Measurements from ENCODE around the gene NACC2. TPM values are rescaled to one million over a fixed set of nuclear protein-coding genes. Genes with fewer than 3 reads are reported as not detected.

NACC2 gene
- total RNA-seq, 1 donor from 2014 or later = 62.0 TPM

DNA sequence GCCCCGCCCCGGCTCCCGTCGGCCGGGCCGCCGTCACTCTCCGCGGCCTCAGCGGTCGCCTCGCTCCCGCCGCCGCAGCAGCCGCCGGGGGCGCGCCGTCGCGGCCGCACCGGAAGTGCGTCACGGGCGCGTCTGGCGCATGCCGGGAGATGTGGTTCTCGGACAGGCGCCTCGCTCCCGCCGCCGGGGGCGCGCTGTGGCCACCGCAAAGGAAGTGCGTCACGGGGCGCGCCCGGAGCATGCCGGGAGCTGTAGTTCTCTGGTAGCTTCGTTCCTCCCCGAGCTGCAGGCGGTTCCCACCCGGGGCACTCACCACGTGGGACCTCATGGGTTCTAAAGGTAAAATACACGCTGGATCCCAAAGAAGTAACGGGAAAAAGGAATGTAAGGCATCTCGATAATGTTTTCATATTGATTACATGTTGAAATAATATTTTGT, 133.8 kb downstream of the NACC2 start, which contains the start of gene UBAC1:
Gene UBAC1, minus strand, starts transcription at position 97 of the 439 bp plus-strand sequence. CDS start 211 bp downstream, outside the sequence.
- DNase-seq (ENCODE audit: low read depth) = peak; percentile 78

GRCh38 chr9:135960411-135961276, 134.4 kb downstream of the NACC2 start:
- no peak for DNase-seq (ENCODE audit: low read depth)

DNA sequence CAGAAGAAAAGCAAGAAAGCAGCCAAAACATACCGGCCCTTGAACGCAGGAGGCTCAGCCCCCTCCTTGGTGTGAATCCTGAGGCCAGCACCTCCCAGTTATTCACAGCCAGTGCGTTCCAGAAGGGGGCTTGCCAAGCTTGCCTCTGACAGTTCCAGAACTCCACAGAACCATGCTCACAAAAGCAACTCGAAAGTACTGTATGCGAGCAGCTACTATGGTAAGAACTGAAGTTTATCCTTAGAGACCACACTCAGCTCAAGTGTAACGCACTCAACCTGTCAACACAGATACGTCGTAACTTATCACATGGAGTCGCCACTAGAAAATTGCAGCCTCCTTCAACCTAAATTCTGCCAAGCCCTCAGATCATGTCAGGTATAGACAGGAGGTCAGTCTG, 135.3 kb downstream of the NACC2 start:
- no peak for DNase-seq (ENCODE audit: low read depth)

DNA sequence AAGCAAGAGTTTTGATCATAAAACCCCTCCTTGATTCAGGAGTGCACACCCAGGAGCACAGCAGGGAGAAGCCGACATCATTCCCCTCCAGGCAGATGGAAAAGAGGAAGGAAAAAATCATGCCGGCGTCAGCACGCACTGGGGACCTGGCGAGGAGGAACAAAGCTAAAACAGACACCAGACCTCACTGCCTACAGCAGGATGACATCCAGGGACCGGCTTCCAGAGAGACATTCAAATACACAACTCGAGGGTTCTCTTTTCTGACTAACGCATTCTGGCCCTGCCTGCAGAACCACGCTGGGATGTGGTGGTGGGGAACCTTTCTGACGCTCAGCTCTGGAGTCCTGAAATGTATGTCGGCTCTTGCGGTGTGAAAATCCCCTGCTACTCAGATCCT, 136.6 kb downstream of the NACC2 start:
- DNase-seq (ENCODE audit: low read depth) = no peak

- DNase-seq (ENCODE audit: low read depth) = no peak
Observed at GRCh38 chr9:135957431-135957830, 137.7 kb downstream of the NACC2 start.

- no peak for DNase-seq (ENCODE audit: low read depth)
Observed at GRCh38 chr9:135956802-135957174, 138.3 kb downstream of the NACC2 start.

Other genes with a start within 250 kb of the NACC2 start
- 31.6 and 39.8 TPM in 2 replicates for gene CAMSAP1, start 187.7 kb downstream of the NACC2 start, total RNA-seq
- gene UBAC1, start 133.9 kb downstream of the NACC2 start, total RNA-seq = 22.1 and 29.1 TPM in 2 replicates
- 69.3 and 73.2 TPM in 2 replicates for gene TMEM250, start 23.6 kb upstream of the NACC2 start, total RNA-seq
- gene LHX3, start 109.8 kb upstream of the NACC2 start, total RNA-seq = not detected in 2 replicates
- gene QSOX2, start 150.5 kb upstream of the NACC2 start, total RNA-seq = 9.2 and 10.3 TPM in 2 replicates
- gene CCDC187, start 208.8 kb upstream of the NACC2 start, total RNA-seq = not detected in 2 replicates
- 15.5 and 23.6 TPM in 2 replicates for gene GPSM1, start 232.2 kb upstream of the NACC2 start, total RNA-seq

Measured in renal cortical epithelial cell (primary cell).